RKO (cell line): Measurements from ENCODE around the gene TMEM52.

Experiments used
- DNase-seq: peaks from one replicate; pipeline ENCODE4 v3.0.0-alpha.2; 2016; ENCODE audit warnings: low spot score

The TMEM52 gene

GRCh38 chr1:1926346-1926811 is 7.3 kb upstream of the TMEM52 start:
- DNase-seq = no peak

- DNase-seq = no peak
These were observed 6.6 kb upstream of the TMEM52 start for GRCh38 chr1:1925437-1926345.

- DNase-seq = no peak
These were observed 5.8 kb upstream of the TMEM52 start for GRCh38 chr1:1924849-1925248.

GRCh38 chr1:1924386-1924785 is 5.3 kb upstream of the TMEM52 start:
- no peak for DNase-seq

- no peak for DNase-seq
These were observed 4.1 kb upstream of the TMEM52 start for GRCh38 chr1:1922956-1923833.

- no peak for DNase-seq
These were observed 3.5 kb upstream of the TMEM52 start for GRCh38 chr1:1922702-1922955.

- no peak for DNase-seq
These were observed 3.0 kb upstream of the TMEM52 start for GRCh38 chr1:1921901-1922701.

- DNase-seq = no peak
These were observed 2.4 kb upstream of the TMEM52 start for GRCh38 chr1:1921459-1921862.

GRCh38 chr1:1920608-1921458 is 1.8 kb upstream of the TMEM52 start:
- no peak for DNase-seq

- DNase-seq = no peak
These were observed 1.1 kb upstream of the TMEM52 start for GRCh38 chr1:1920057-1920607.

- peak; percentile 96 for DNase-seq
These were observed 401 bp upstream of the TMEM52 start for GRCh38 chr1:1919304-1920056.

- no peak for DNase-seq
These were observed 831 bp downstream of the TMEM52 start for GRCh38 chr1:1917995-1918900.

GRCh38 chr1:1917304-1917976 is 1.6 kb downstream of the TMEM52 start:
- no peak for DNase-seq

- DNase-seq = no peak
These were observed 2.2 kb downstream of the TMEM52 start for GRCh38 chr1:1916851-1917251.

- DNase-seq = no peak
These were observed 2.9 kb downstream of the TMEM52 start for GRCh38 chr1:1915911-1916840.

GRCh38 chr1:1914971-1915692 is 3.9 kb downstream of the TMEM52 start, which contains the start of gene CALML6:
CALML6 (plus strand) TSS chr1:1915260; CDS start chr1:1915281, 21 bp downstream.
- no peak for DNase-seq
